GM10847 (cell line): ENCODE results near the gene FRMD8.

Experiments used
- POLR2A ChIP-seq: IDR thresholded peaks from 2 replicates; pipeline ENCODE4 v1.6.1; 2011; ENCODE audit not compliant: insufficient read length; ENCODE audit errors: extremely low read depth

FRMD8 gene

GRCh38 chr11:65396769-65397745, 10.6 kb downstream of the FRMD8 start:
- no peak for TF ChIP-seq POLR2A

- TF ChIP-seq POLR2A = no peak
These were observed 12.0 kb downstream of the FRMD8 start for GRCh38 chr11:65398362-65398910.

GRCh38 chr11:65399249-65399648, 12.8 kb downstream of the FRMD8 start:
- TF ChIP-seq POLR2A = no peak

GRCh38 chr11:65399845-65400244, 13.4 kb downstream of the FRMD8 start:
- TF ChIP-seq POLR2A = no peak

GRCh38 chr11:65400307-65401072, 14.1 kb downstream of the FRMD8 start:
- TF ChIP-seq POLR2A = no peak

GRCh38 chr11:65401073-65401802, 14.8 kb downstream of the FRMD8 start:
- TF ChIP-seq POLR2A = no peak

GRCh38 chr11:65401803-65402248, 15.4 kb downstream of the FRMD8 start:
- TF ChIP-seq POLR2A = no peak

- no peak for TF ChIP-seq POLR2A
These were observed 16.4 kb downstream of the FRMD8 start for GRCh38 chr11:65402790-65403189.

GRCh38 chr11:65403607-65404121, 17.2 kb downstream of the FRMD8 start:
- TF ChIP-seq POLR2A = no peak

- no peak for TF ChIP-seq POLR2A
These were observed 17.8 kb downstream of the FRMD8 start for GRCh38 chr11:65404210-65404609.

- TF ChIP-seq POLR2A = no peak
These were observed 18.4 kb downstream of the FRMD8 start for GRCh38 chr11:65404638-65405339.

- no peak for TF ChIP-seq POLR2A
These were observed 24.7 kb downstream of the FRMD8 start for GRCh38 chr11:65410936-65411680.

GRCh38 chr11:65411681-65412070, 25.2 kb downstream of the FRMD8 start:
- TF ChIP-seq POLR2A = no peak
